GM12892 (cell line): ENCODE results near the gene FOXA2. TPM values are rescaled to one million over a fixed set of nuclear protein-coding genes. Genes with fewer than 3 reads are reported as not detected.

Source experiments
- DNase-seq: peaks from one replicate; pipeline ENCODE4 v3.0.0; 2011; ENCODE audit not compliant: insufficient read length
- FAIRE-seq: peaks from 2 replicates; lab custom pipeline; 2011; peaks lifted over from hg19 to GRCh38; lab: Jason Lieb, UNC
- POLR2A ChIP-seq: IDR thresholded peaks from 2 replicates; pipeline ENCODE4 v1.6.1; 2011; ENCODE audit warnings: low read depth, low read length, control low read depth
- POLR2AphosphoS5 ChIP-seq: IDR thresholded peaks from 2 replicates; pipeline ENCODE4 v1.6.1; 2011; ENCODE audit warnings: low read depth, low read length, control low read depth
- TAF1 ChIP-seq: IDR thresholded peaks from 2 replicates; pipeline ENCODE4 v1.6.1; 2011; ENCODE audit warnings: low read depth, mild to moderate bottlenecking, control low read depth, low read length, borderline replicate concordance
- polyA plus RNA-seq: library from polyadenylated mRNA; unstranded; fragments of >200 nt; gene quantifications from one replicate; pipeline ENCODE4 v1.2.1, GENCODE V29; 2012; ENCODE audit warnings: missing spikeins, inconsistent platforms; ENCODE audit not compliant: missing spikeins

Gene FOXA2
- not detected for polyA plus RNA-seq

- FAIRE-seq (no peak), DNase-seq (no peak)
- TF ChIP-seq POLR2A (no peak), TAF1 (no peak), POLR2AphosphoS5 (no peak)
Observed at GRCh38 chr20:22584522-22584921, at the start of gene FOXA2. Gene FOXA2, minus strand, starts transcription at chr20:22584572. Its CDS starts 294 bp downstream, at chr20:22584278.

GRCh38 chr20:22630701-22631100 is 46.3 kb upstream of the FOXA2 start:
- no peak for DNase-seq
- TF ChIP-seq POLR2AphosphoS5 (no peak), POLR2A (no peak), TAF1 (no peak)
- no peak for FAIRE-seq

- FAIRE-seq: no peak
Observed at GRCh38 chr20:22629927-22630326, 45.6 kb upstream of the FOXA2 start.

GRCh38 chr20:22629447-22629846 is 45.1 kb upstream of the FOXA2 start:
- no peak for TF ChIP-seq POLR2A
- TF ChIP-seq TAF1: no peak
- no peak for TF ChIP-seq POLR2AphosphoS5
- DNase-seq (no peak), FAIRE-seq (no peak)

More at GRCh38 chr20:22629927-22630326, 45.6 kb upstream of the FOXA2 start:
- TF ChIP-seq POLR2AphosphoS5 (no peak), TAF1 (no peak), POLR2A (no peak)
- no peak for DNase-seq

- FAIRE-seq (no peak), DNase-seq (no peak)
- TF ChIP-seq TAF1: no peak
- TF ChIP-seq POLR2AphosphoS5: no peak
- TF ChIP-seq POLR2A: no peak
Observed at GRCh38 chr20:22626496-22626895, 42.1 kb upstream of the FOXA2 start.

GRCh38 chr20:22623211-22623610 is 38.8 kb upstream of the FOXA2 start:
- DNase-seq (no peak), FAIRE-seq (no peak)
- no peak for TF ChIP-seq POLR2AphosphoS5
- no peak for TF ChIP-seq POLR2A
- TF ChIP-seq TAF1: no peak

- DNase-seq (no peak), FAIRE-seq (no peak)
- TF ChIP-seq POLR2AphosphoS5 (no peak), TAF1 (no peak), POLR2A (no peak)
Observed at GRCh38 chr20:22620342-22620741, 36.0 kb upstream of the FOXA2 start.

GRCh38 chr20:22619806-22620205 is 35.4 kb upstream of the FOXA2 start:
- FAIRE-seq: no peak
- no peak for DNase-seq
- TF ChIP-seq POLR2AphosphoS5: no peak
- no peak for TF ChIP-seq TAF1
- TF ChIP-seq POLR2A: no peak

GRCh38 chr20:22619272-22619671 is 34.9 kb upstream of the FOXA2 start:
- no peak for DNase-seq
- TF ChIP-seq POLR2AphosphoS5 (no peak), TAF1 (no peak), POLR2A (no peak)

GRCh38 chr20:22617160-22617559 is 32.8 kb upstream of the FOXA2 start:
- DNase-seq: no peak
- TF ChIP-seq POLR2A (no peak), POLR2AphosphoS5 (no peak), TAF1 (no peak)
- no peak for FAIRE-seq

More at GRCh38 chr20:22619272-22619671, 34.9 kb upstream of the FOXA2 start:
- FAIRE-seq: no peak

- FAIRE-seq (no peak), DNase-seq (no peak)
Observed at GRCh38 chr20:22616551-22616950, 32.2 kb upstream of the FOXA2 start.

GRCh38 chr20:22615425-22615824 is 31.1 kb upstream of the FOXA2 start:
- no peak for TF ChIP-seq POLR2AphosphoS5
- no peak for TF ChIP-seq TAF1
- FAIRE-seq (no peak), DNase-seq (no peak)

More at GRCh38 chr20:22616551-22616950, 32.2 kb upstream of the FOXA2 start:
- TF ChIP-seq POLR2AphosphoS5 (no peak), TAF1 (no peak), POLR2A (no peak)
